NCI-H1092 (cell line): ENCODE data around the gene CCDC83.
A peak's percentile ranks its signal among the peaks of the same experiment; 100 is the strongest.
"Not testable (repeated sequence)": the region's sequence is repeated elsewhere in the genome, so short reads cannot be mapped to it uniquely, and the experiment has no call there.

Experiments used
- DNase-seq: peaks from one replicate; lab custom pipeline; 2025; lab: John Stamatoyannopoulos, UW

CCDC83 gene

GRCh38 chr11:85889108-85889507, 33.9 kb downstream of the CCDC83 start:
- DNase-seq, result no peak

- no peak for DNase-seq
Observed at GRCh38 chr11:85889676-85890579, 34.7 kb downstream of the CCDC83 start.

GRCh38 chr11:85893395-85893794, 38.2 kb downstream of the CCDC83 start:
- no peak for DNase-seq

- DNase-seq, result no peak
Observed at GRCh38 chr11:85896876-85897275, 41.7 kb downstream of the CCDC83 start.

GRCh38 chr11:85898456-85898855, 43.3 kb downstream of the CCDC83 start:
- DNase-seq, result no peak

GRCh38 chr11:85902353-85902752, 47.2 kb downstream of the CCDC83 start:
- no peak for DNase-seq

- no peak for DNase-seq
Observed at GRCh38 chr11:85903406-85903805, 48.2 kb downstream of the CCDC83 start.

GRCh38 chr11:85903811-85904210, 48.6 kb downstream of the CCDC83 start:
- DNase-seq, result no peak

GRCh38 chr11:85912414-85912813, 57.2 kb downstream of the CCDC83 start:
- no peak for DNase-seq

GRCh38 chr11:85913513-85913912, 58.3 kb downstream of the CCDC83 start:
- DNase-seq, result no peak

- DNase-seq, result no peak
Observed at GRCh38 chr11:85914425-85914824, 59.2 kb downstream of the CCDC83 start.

- DNase-seq, result no peak
Observed at GRCh38 chr11:85918910-85919794, 64.0 kb downstream of the CCDC83 start.

- DNase-seq, result no peak
Observed at GRCh38 chr11:85922367-85922766, 67.2 kb downstream of the CCDC83 start.

- no peak for DNase-seq
Observed at GRCh38 chr11:85923455-85923854, 68.3 kb downstream of the CCDC83 start.

- not testable (repeated sequence) for DNase-seq
Observed at GRCh38 chr11:85926653-85927214, 71.6 kb downstream of the CCDC83 start.

GRCh38 chr11:85930879-85931366, 75.7 kb downstream of the CCDC83 start:
- peak; percentile 51 for DNase-seq

- no peak for DNase-seq
Observed at GRCh38 chr11:85934596-85935169, 79.5 kb downstream of the CCDC83 start.

- no peak for DNase-seq
Observed at GRCh38 chr11:85935751-85936150, 80.6 kb downstream of the CCDC83 start.

- no peak for DNase-seq
Observed at GRCh38 chr11:85937835-85938234, 82.7 kb downstream of the CCDC83 start.

- no peak for DNase-seq
Observed at GRCh38 chr11:85939099-85940015, 84.2 kb downstream of the CCDC83 start.
